GM12892 (cell line): ENCODE data around the gene TAF1A. TPM values are rescaled to one million over a fixed set of nuclear protein-coding genes. Genes with fewer than 3 reads are reported as not detected.
A peak's percentile ranks its signal among the peaks of the same experiment; 100 is the strongest.

Source experiments
- DNase-seq: peaks from one replicate; pipeline ENCODE4 v3.0.0; 2011; ENCODE audit not compliant: insufficient read length
- FAIRE-seq: peaks from 2 replicates; lab custom pipeline; 2011; peaks lifted over from hg19 to GRCh38; lab: Jason Lieb, UNC
- POLR2A ChIP-seq: IDR thresholded peaks from 2 replicates; pipeline ENCODE4 v1.6.1; 2011; ENCODE audit warnings: low read depth, low read length, control low read depth
- POLR2AphosphoS5 ChIP-seq: IDR thresholded peaks from 2 replicates; pipeline ENCODE4 v1.6.1; 2011; ENCODE audit warnings: low read depth, low read length, control low read depth
- TAF1 ChIP-seq: IDR thresholded peaks from 2 replicates; pipeline ENCODE4 v1.6.1; 2011; ENCODE audit warnings: low read depth, mild to moderate bottlenecking, control low read depth, low read length, borderline replicate concordance
- polyA plus RNA-seq: library from polyadenylated mRNA; unstranded; fragments of >200 nt; gene quantifications from one replicate; pipeline ENCODE4 v1.2.1, GENCODE V29; 2012; ENCODE audit warnings: missing spikeins, inconsistent platforms; ENCODE audit not compliant: missing spikeins

Gene TAF1A
- 6.4 TPM for polyA plus RNA-seq

GRCh38 chr1:222589462-222590302 is at the start of gene TAF1A:
Gene TAF1A (minus strand): TSS chr1:222589933.
- DNase-seq (peak; percentile 51), FAIRE-seq (peak; percentile 94)
- TF ChIP-seq TAF1 (no peak; the same call in 1 of the 2 replicates), POLR2AphosphoS5 (peak; percentile 66), POLR2A (peak; percentile 67)

GRCh38 chr1:222634180-222635013 is 44.7 kb upstream of the TAF1A start:
- TF ChIP-seq TAF1 (no peak), POLR2A (no peak), POLR2AphosphoS5 (no peak)
- peak; percentile 27 for DNase-seq
- peak; percentile 76 for FAIRE-seq

- TF ChIP-seq POLR2A: no peak
- TF ChIP-seq POLR2AphosphoS5: no peak
- no peak for TF ChIP-seq TAF1
These were observed 43.0 kb upstream of the TAF1A start for GRCh38 chr1:222632749-222633148.

GRCh38 chr1:222631611-222632208 is 42.0 kb upstream of the TAF1A start:
- no peak for TF ChIP-seq TAF1
- TF ChIP-seq POLR2A: no peak
- no peak for TF ChIP-seq POLR2AphosphoS5
- FAIRE-seq: no peak
- no peak for DNase-seq

More at GRCh38 chr1:222632749-222633148, 43.0 kb upstream of the TAF1A start:
- no peak for FAIRE-seq
- DNase-seq: no peak

- no peak for FAIRE-seq
- TF ChIP-seq POLR2A (no peak), TAF1 (no peak), POLR2AphosphoS5 (no peak)
- no peak for DNase-seq
These were observed 40.3 kb upstream of the TAF1A start for GRCh38 chr1:222629921-222630535.

- TF ChIP-seq POLR2AphosphoS5 (no peak), TAF1 (no peak)
- DNase-seq (no peak), FAIRE-seq (no peak)
These were observed 37.5 kb upstream of the TAF1A start for GRCh38 chr1:222627232-222627631.

- no peak for FAIRE-seq
- no peak for DNase-seq
- no peak for TF ChIP-seq POLR2AphosphoS5
- no peak for TF ChIP-seq POLR2A
- TF ChIP-seq TAF1: no peak
These were observed 34.5 kb upstream of the TAF1A start for GRCh38 chr1:222624214-222624613.

GRCh38 chr1:222623458-222623857 is 33.7 kb upstream of the TAF1A start:
- no peak for TF ChIP-seq POLR2AphosphoS5
- TF ChIP-seq POLR2A: no peak
- TF ChIP-seq TAF1: no peak
- DNase-seq (no peak), FAIRE-seq (no peak)

GRCh38 chr1:222622765-222623164 is 33.0 kb upstream of the TAF1A start:
- TF ChIP-seq POLR2AphosphoS5 (no peak), POLR2A (no peak), TAF1 (no peak)
- FAIRE-seq: no peak
- DNase-seq: no peak

GRCh38 chr1:222620566-222620965 is 30.8 kb upstream of the TAF1A start:
- no peak for DNase-seq
- no peak for FAIRE-seq
- TF ChIP-seq POLR2A (no peak), TAF1 (no peak), POLR2AphosphoS5 (no peak)
